ENCODE results near the gene SPTB. TPM values are rescaled to one million over a fixed set of nuclear protein-coding genes. Genes with fewer than 3 reads are reported as not detected.
A peak's percentile ranks its signal among the peaks of the same experiment; 100 is the strongest.
"Not testable (repeated sequence)": the region's sequence is repeated elsewhere in the genome, so short reads cannot be mapped to it uniquely, and the experiment has no call there.

The SPTB gene
- polyA plus RNA-seq, 10 donors: 70.0 to 175 (median 145) TPM

GRCh38 chr14:64824471-64824870, 55.2 kb downstream of the SPTB start:
- no peak for DNase-seq

- DNase-seq: peak in 2 of 3 donors; percentile 71 to 87
These were observed 56.3 kb downstream of the SPTB start for GRCh38 chr14:64823305-64823861.

GRCh38 chr14:64821651-64822050, 58.1 kb downstream of the SPTB start:
- DNase-seq: no peak

GRCh38 chr14:64818151-64818550, 61.6 kb downstream of the SPTB start:
- no peak for DNase-seq

GRCh38 chr14:64817631-64818030, 62.1 kb downstream of the SPTB start:
- no peak for DNase-seq

GRCh38 chr14:64816221-64816783, 63.4 kb downstream of the SPTB start:
- no peak for DNase-seq

GRCh38 chr14:64815257-64815656, 64.5 kb downstream of the SPTB start:
- no peak for DNase-seq

- DNase-seq: no peak
These were observed 67.3 kb downstream of the SPTB start for GRCh38 chr14:64812412-64812811.

- DNase-seq: no peak
These were observed 68.0 kb downstream of the SPTB start for GRCh38 chr14:64811676-64812075.

- DNase-seq: no peak
These were observed 71.3 kb downstream of the SPTB start for GRCh38 chr14:64808449-64808848.

- no peak for DNase-seq
These were observed 72.2 kb downstream of the SPTB start for GRCh38 chr14:64807551-64807950.

- no peak for DNase-seq
These were observed 72.7 kb downstream of the SPTB start for GRCh38 chr14:64806862-64807495.

GRCh38 chr14:64806202-64806861, 73.4 kb downstream of the SPTB start:
- peak in 1 of 3 donors; percentile 88 for DNase-seq

GRCh38 chr14:64805646-64806045, 74.1 kb downstream of the SPTB start:
- DNase-seq: not testable (repeated sequence)

- no peak for DNase-seq
These were observed 74.9 kb downstream of the SPTB start for GRCh38 chr14:64804754-64805260.

GRCh38 chr14:64801800-64802199, 77.9 kb downstream of the SPTB start:
- DNase-seq: no peak

- DNase-seq: no peak
These were observed 78.7 kb downstream of the SPTB start for GRCh38 chr14:64801046-64801445.

GRCh38 chr14:64800000-64800399, 79.7 kb downstream of the SPTB start:
- DNase-seq: no peak

GRCh38 chr14:64799555-64799954, 80.2 kb downstream of the SPTB start:
- DNase-seq: no peak

- no peak for DNase-seq
These were observed 83.3 kb downstream of the SPTB start for GRCh38 chr14:64796369-64796768.

- DNase-seq: no peak
These were observed 83.8 kb downstream of the SPTB start for GRCh38 chr14:64795921-64796320.

- DNase-seq: no peak
These were observed 84.5 kb downstream of the SPTB start for GRCh38 chr14:64795211-64795610.
